GM12892 (cell line): ENCODE results near the gene HINT1.

ENCODE experiments used
- DNase-seq: peaks from one replicate; pipeline ENCODE4 v3.0.0; 2011; ENCODE audit not compliant: insufficient read length
- FAIRE-seq: peaks from 2 replicates; lab custom pipeline; 2011; peaks lifted over from hg19 to GRCh38; lab: Jason Lieb, UNC
- POLR2A ChIP-seq: IDR thresholded peaks from 2 replicates; pipeline ENCODE4 v1.6.1; 2011; ENCODE audit warnings: low read depth, low read length, control low read depth
- POLR2AphosphoS5 ChIP-seq: IDR thresholded peaks from 2 replicates; pipeline ENCODE4 v1.6.1; 2011; ENCODE audit warnings: low read depth, low read length, control low read depth
- TAF1 ChIP-seq: IDR thresholded peaks from 2 replicates; pipeline ENCODE4 v1.6.1; 2011; ENCODE audit warnings: low read depth, mild to moderate bottlenecking, control low read depth, low read length, borderline replicate concordance

Gene HINT1

DNA sequence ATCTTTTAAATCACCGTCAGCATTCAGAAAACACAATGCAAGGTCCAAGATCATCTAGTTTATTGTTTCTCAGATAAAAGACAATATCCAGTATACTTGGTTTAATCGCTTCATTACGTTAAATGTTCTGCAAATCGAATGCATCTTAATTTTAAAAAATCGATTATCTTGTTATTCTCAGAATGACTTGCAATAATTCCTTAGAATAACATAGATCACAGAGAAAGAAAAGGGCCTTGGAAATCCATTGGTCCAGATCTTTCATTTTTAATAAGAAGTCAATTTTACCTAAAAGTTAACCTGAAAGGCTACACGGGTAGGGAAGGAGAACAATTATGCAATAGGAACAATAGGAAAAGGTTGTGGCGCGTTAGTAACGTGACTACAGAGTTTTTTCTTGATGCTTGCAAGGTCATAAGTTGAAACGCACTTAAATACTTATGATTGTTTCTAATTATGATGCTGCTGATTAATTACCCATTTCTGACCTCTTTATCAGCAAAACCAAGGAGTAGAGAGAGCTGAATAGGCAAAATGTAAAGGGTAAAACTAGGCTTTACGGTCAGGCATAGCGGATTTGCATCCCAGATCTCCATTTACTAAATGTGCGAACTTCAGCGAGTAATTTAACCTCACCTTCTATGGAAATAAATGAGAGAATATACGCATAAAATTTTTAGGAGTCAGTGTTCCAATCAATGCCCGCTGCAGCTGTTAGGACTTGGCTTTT is 4.9 kb upstream of the HINT1 start:
- FAIRE-seq: no peak
- no peak for TF ChIP-seq POLR2AphosphoS5
- TF ChIP-seq TAF1: no peak
- TF ChIP-seq POLR2A: no peak
- no peak for DNase-seq

DNA sequence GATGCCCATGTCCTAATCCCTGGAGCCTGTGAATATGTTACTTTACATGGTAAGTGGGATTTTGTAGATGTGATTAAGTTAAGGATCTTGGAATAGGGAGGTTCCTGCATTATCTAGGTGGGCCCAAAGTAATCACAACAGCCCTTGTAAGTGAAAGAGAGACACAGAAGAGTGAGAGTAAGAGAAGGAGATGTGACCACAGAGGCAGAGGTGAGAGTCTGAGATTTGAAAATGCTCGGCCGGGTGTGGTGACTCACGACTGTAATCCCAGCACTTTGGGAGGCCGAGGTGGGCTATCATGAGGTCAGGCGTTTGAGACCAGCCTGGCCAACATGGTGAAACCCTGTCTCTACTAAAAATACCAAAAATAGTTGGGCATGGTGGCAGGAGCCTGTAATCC is 2.6 kb upstream of the HINT1 start:
- no peak for TF ChIP-seq POLR2A
- TF ChIP-seq TAF1: no peak
- TF ChIP-seq POLR2AphosphoS5: no peak
- DNase-seq: no peak
- no peak for FAIRE-seq

DNA sequence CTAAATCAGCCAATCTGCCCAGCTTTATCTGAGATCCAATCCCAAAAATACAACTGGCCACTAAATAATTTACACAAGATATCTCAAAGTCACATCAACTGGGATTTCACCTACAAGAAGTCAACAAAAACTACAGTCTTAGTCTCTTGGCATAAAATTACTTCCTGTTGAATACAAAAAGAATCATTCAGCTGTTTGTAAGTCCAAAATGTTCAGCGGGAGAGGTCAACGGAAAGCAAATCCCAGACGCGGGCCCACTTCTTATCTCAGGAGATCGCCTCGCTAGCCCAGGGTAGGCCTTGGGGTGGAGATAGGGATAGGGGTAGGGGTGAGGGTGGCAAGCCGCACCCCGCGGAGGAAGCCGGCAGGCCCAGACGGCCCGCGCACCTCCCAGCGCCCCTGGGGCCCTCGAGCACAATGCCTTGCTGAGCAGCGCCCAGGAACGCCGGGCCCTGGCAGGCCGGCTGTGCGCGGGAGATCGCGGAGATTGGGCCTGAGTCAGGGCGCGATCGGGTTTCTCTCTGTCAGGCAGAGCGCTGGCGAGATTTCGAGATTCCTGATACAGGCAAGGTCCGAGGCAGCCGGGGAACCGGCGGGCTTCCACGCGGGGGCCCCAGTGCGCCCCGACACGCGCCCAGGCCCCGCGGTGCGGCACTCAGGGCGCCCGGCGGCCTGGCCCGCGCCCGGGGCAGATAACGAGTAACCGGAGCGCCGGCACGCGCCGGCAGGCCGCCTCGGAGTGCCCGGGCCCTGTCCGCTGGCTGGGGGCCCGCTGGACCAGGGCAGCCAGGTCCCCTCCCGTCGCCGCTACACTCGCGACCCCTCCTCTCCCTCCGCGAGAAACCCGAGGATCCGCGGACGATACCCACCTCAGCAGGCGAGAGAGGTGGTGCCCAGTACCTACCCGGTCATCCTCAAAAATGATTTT is 601 bp downstream of the HINT1 start:
- TF ChIP-seq POLR2A (no peak), TAF1 (no peak), POLR2AphosphoS5 (no peak)

DNA sequence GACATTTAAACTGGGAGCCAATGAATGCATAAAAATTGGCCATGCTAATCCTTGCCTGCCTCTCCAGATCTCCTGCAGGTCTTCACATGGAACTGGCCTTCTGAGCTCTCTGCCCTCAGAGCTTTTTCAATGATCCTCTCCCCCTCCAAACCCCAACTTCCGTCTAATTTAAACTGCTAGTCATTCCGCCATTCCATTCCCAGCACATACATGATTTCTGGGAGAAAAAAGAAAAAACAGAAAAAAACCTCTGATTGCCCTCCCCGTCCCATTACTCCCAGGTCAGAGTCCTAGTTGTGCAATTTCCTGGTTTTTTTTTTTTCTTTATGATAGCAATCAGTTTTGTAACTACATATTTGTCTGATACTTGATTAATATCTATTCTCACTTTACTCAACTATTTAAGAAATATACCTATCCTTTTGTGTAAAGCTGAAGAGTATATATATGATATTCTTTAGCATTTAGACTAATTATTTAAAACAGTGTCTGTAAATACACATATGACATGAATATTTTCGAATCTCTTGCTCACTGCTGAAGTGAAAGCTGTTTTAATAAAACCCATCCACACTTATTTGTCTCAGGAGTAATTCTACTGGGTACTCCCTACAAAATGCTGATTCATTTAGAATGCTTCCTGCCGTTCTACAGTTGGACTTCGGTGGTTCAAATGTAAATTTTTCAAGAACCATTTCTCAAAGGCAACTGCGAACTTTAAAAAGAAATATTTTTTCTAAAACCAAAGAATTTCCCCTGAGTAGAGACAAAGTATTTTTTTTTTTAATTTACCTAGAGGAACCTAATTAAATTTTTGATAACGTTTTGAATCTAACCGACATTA is 1.6 kb downstream of the HINT1 start:
- no peak for DNase-seq
- no peak for TF ChIP-seq TAF1
- TF ChIP-seq POLR2A: no peak
- TF ChIP-seq POLR2AphosphoS5: no peak
- peak; percentile 53 for FAIRE-seq

More for the DNA sequence above, 601 bp downstream of the HINT1 start:
- FAIRE-seq (peak; percentile 84), DNase-seq (peak; percentile 56)

DNA sequence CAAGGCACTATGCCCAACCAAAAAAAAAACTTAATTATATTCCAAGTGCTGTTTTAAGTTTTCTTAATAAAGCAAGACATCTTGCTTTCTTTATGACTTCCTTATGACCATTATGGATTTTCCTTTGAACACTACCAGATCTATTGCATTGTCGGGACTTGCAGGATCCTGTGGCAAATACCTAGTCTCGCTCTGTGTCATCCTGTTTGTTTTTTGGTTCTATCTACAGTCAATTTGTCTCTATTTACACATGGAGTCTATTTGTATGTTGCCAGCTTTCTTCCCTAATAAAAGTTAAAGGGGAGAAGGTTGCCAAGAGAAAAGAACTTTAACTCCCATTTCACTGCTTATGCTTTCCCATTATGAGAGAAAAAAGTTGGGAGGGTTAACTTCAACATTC is 4.9 kb downstream of the HINT1 start:
- DNase-seq (no peak), FAIRE-seq (no peak)
- no peak for TF ChIP-seq TAF1
- TF ChIP-seq POLR2A: no peak
- TF ChIP-seq POLR2AphosphoS5: no peak

DNA sequence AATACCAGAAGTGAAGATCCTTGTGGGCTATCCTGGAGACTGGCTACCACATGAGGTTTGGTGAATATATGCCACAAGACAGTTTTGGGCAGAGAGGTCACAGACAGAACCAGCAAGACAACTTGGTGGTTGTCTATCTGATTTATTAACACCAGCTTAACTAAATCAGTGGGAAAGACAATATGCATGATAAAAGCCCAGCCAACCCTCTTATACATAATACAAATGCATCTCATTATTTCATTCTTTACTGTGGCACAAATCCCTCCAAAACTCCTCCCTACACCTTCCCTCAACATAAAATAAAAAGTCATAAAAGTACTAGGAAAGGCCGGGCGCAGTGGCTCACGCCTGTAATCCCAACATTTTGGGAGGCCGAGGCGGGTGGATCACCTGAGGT is 8.1 kb downstream of the HINT1 start:
- no peak for FAIRE-seq
- TF ChIP-seq TAF1 (no peak), POLR2A (no peak), POLR2AphosphoS5 (no peak)
- no peak for DNase-seq

DNA sequence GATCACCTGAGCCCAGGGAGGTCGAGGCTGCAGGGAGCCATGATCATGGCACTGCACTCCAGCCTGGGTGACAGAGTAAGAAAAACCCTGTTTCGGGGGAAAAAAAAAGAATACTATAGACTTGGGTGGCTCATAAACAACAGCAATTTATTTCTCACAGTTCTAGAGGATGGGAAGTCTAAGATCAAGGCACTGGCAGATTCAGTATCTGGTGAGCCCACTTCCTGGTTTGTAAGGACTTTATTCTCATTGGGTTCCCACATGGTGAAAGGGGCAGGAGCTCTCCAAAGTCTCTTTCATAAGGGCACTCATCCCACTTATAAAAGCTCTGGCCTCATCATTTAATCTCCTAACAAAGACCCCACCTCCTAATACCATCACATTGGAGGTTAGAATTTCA is 8.7 kb downstream of the HINT1 start:
- no peak for TF ChIP-seq TAF1
- no peak for TF ChIP-seq POLR2A
- no peak for TF ChIP-seq POLR2AphosphoS5
- DNase-seq (no peak), FAIRE-seq (no peak)

DNA sequence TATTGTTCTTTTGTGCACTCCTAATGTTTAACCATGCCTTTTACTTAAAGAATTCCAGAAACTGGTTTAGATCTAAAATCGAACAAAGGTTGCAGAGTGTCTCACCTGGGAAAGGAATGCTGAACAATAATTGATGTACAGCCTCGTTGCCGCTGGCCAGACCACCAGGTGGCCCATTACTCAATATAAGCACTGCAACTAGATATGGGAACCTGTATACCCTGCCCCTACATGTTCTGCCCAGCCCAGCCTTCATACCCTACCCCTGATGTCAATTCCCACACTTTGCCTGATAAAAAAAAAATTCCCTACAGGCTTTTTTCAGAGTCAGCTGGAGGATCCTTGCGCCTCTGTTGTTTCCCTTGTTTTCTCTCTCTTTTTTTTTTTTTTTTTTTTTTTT is 13.8 kb downstream of the HINT1 start:
- TF ChIP-seq POLR2A (no peak), TAF1 (no peak), POLR2AphosphoS5 (no peak)
- DNase-seq (no peak), FAIRE-seq (no peak)

DNA sequence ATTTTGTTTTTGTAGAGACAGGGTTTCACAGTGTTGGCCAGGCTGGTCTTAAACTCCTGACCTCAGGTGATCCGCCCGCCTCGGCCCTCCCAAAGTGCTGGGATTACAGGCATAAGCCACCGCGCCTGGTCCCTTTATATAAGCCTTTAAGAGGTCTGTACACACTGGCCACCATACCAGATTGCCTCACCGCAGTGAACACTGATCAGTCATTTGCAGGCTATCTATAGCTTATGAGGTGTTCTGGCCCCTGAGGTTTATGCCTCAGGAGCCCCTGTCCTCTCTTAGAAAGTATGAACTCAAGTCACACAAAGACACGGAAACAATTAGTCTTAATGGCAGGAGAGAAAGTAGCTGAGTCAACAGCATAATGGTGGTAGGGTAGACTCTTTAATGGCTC is 14.6 kb downstream of the HINT1 start:
- TF ChIP-seq POLR2AphosphoS5 (no peak), POLR2A (no peak), TAF1 (no peak)
- DNase-seq: no peak
- FAIRE-seq: no peak

DNA sequence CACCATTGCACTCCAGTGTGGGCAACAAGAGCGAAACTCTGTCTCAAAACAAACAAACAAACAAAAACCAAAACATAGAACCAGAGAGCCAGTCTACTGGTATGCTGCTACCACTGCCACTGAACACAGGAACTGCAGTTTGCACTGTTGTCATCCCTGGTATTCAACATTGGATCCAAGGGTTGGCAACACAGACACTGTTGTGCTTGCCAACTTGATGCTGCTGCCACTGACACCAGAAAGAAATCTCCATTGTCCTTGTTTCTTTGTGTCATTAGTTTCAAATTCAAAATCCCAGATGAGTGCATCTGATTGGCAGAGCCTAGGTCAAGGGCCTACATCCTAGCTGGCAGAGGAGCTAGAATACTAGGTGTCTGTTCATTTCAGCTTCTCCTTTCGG is 16.2 kb downstream of the HINT1 start:
- TF ChIP-seq POLR2AphosphoS5 (no peak), POLR2A (no peak), TAF1 (no peak)
- FAIRE-seq: no peak
- DNase-seq: no peak

DNA sequence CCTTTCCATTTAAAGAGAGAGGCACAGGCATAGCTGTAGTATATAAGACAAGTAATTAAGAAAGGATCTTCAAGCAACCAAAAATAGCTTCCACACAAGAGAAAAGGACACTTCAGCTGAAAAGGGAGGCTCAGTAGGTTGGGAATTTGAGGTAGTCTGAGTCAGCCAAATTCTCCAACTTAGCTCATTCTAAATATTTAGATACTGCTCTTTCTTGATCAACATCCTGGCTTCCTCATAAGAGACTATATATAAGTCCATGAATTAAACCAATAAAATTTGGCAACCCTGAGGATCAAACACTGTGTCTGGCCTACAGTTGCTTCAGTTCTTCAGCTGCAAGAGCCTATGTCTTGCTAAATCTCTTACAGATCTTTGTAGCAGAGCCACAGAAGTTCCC is 17.8 kb downstream of the HINT1 start:
- no peak for TF ChIP-seq POLR2AphosphoS5
- TF ChIP-seq TAF1: no peak
- no peak for TF ChIP-seq POLR2A
- FAIRE-seq (no peak), DNase-seq (no peak)
